DMS 273 treated with DMSO at 0.1 percent for 48 hours (cell line): ENCODE results near the gene CCDC127.
"Not testable (repeated sequence)": the region's sequence is repeated elsewhere in the genome, so short reads cannot be mapped to it uniquely, and the experiment has no call there.

Experiments
- DNase-seq: peaks from one replicate; lab custom pipeline; 2025; lab: John Stamatoyannopoulos, UW

The CCDC127 gene

GRCh38 chr5:217494-218456 lies at the start of gene CCDC127, which contains the start of gene SDHA:
TSS of gene CCDC127 (minus strand) at chr5:218153. CDS start at chr5:216849, 1,304 bp downstream.
TSS of gene SDHA (plus strand) at chr5:218320. CDS start at chr5:218356, 36 bp downstream.
- peak; percentile 76 for DNase-seq

- DNase-seq: no peak
Measured at GRCh38 chr5:267716-268115, 49.8 kb upstream of the CCDC127 start.

- DNase-seq: not testable (repeated sequence)
Measured at GRCh38 chr5:266311-267026, 48.5 kb upstream of the CCDC127 start.

- no peak for DNase-seq
Measured at GRCh38 chr5:264338-264737, 46.4 kb upstream of the CCDC127 start.

- DNase-seq: not testable (repeated sequence)
Measured at GRCh38 chr5:263275-263974, 45.5 kb upstream of the CCDC127 start.

- DNase-seq: no peak
Measured at GRCh38 chr5:257148-257547, 39.2 kb upstream of the CCDC127 start.

GRCh38 chr5:256347-256746 lies 38.4 kb upstream of the CCDC127 start:
- DNase-seq: not testable (repeated sequence)

- not testable (repeated sequence) for DNase-seq
Measured at GRCh38 chr5:255116-255515, 37.2 kb upstream of the CCDC127 start.

GRCh38 chr5:254322-254721 lies 36.4 kb upstream of the CCDC127 start:
- DNase-seq: not testable (repeated sequence)

GRCh38 chr5:252546-252945 lies 34.6 kb upstream of the CCDC127 start:
- DNase-seq: no peak

GRCh38 chr5:251975-252374 lies 34.0 kb upstream of the CCDC127 start:
- DNase-seq: not testable (repeated sequence)

- not testable (repeated sequence) for DNase-seq
Measured at GRCh38 chr5:251538-251937, 33.6 kb upstream of the CCDC127 start.

GRCh38 chr5:251016-251415 lies 33.1 kb upstream of the CCDC127 start:
- DNase-seq: not testable (repeated sequence)

GRCh38 chr5:250396-250795 lies 32.4 kb upstream of the CCDC127 start:
- not testable (repeated sequence) for DNase-seq

- not testable (repeated sequence) for DNase-seq
Measured at GRCh38 chr5:245717-246116, 27.8 kb upstream of the CCDC127 start.

GRCh38 chr5:243683-244367 lies 25.9 kb upstream of the CCDC127 start:
- DNase-seq: not testable (repeated sequence)

GRCh38 chr5:241045-241669 lies 23.2 kb upstream of the CCDC127 start:
- not testable (repeated sequence) for DNase-seq

GRCh38 chr5:240550-240949 lies 22.6 kb upstream of the CCDC127 start:
- not testable (repeated sequence) for DNase-seq

GRCh38 chr5:237931-238330 lies 20.0 kb upstream of the CCDC127 start:
- not testable (repeated sequence) for DNase-seq

- not testable (repeated sequence) for DNase-seq
Measured at GRCh38 chr5:235527-235926, 17.6 kb upstream of the CCDC127 start.

- DNase-seq: no peak
Measured at GRCh38 chr5:234450-234849, 16.5 kb upstream of the CCDC127 start.
